KMS-11 (cell line): Measurements from ENCODE around the gene CDKN1C.

Experiments used
- H2AFZ ChIP-seq: fragments of 200-600 bp; sonication (generic); 2 replicates; pipeline ENCODE4 v1.6.1; 2016; ENCODE audit warnings: antibody characterized with exemption, mixed run types, low read depth
- H3K27ac ChIP-seq: fragments of 200-600 bp; sonication (generic); 2 replicates; pipeline ENCODE4 v1.6.1; 2016; ENCODE audit warnings: mild to moderate bottlenecking, mixed run types
- H3K27me3 ChIP-seq: fragments of 200-600 bp; sonication (generic); 2 replicates; pipeline ENCODE4 v1.6.1; 2017; ENCODE audit warnings: mild to moderate bottlenecking, low read depth, mixed run types, moderate library complexity; ENCODE audit not compliant: insufficient read depth
- H3K36me3 ChIP-seq: fragments of 200-600 bp; sonication (generic); 2 replicates; pipeline ENCODE4 v1.6.1; 2017; ENCODE audit warnings: mild to moderate bottlenecking, mixed run types; ENCODE audit not compliant: insufficient read depth
- H3K4me1 ChIP-seq: fragments of 200-600 bp; sonication (generic); 2 replicates; pipeline ENCODE4 v1.6.1; 2016; ENCODE audit warnings: mild to moderate bottlenecking, low read depth, mixed run types; ENCODE audit not compliant: poor library complexity, severe bottlenecking
- H3K4me2 ChIP-seq: fragments of 200-600 bp; sonication (generic); 2 replicates; pipeline ENCODE4 v1.7.0; 2016; ENCODE audit warnings: mild to moderate bottlenecking, mixed run types
- H3K4me3 ChIP-seq: fragments of 200-600 bp; sonication (generic); IDR thresholded peaks from 2 replicates; pipeline ENCODE4 v1.6.1; 2017; ENCODE audit warnings: low read depth, low read length, mixed read lengths; ENCODE audit not compliant: insufficient read depth
- H3K79me2 ChIP-seq: fragments of 200-600 bp; sonication (generic); 2 replicates; pipeline ENCODE4 v1.6.1; 2016; ENCODE audit warnings: low read depth, mixed run types; ENCODE audit not compliant: insufficient read depth
- H3K9ac ChIP-seq: fragments of 200-600 bp; sonication (generic); 2 replicates; pipeline ENCODE4 v1.6.1; 2016; ENCODE audit warnings: mild to moderate bottlenecking, mixed run types
- H4K20me1 ChIP-seq: fragments of 200-600 bp; sonication (generic); 2 replicates; pipeline ENCODE4 v1.6.1; 2016; ENCODE audit warnings: mild to moderate bottlenecking, mixed run types; ENCODE audit not compliant: insufficient read depth
- CTCF ChIP-seq: fragments of 200-600 bp; sonication (generic); conservative IDR thresholded peaks from 2 replicates; pipeline ENCODE4 v1.6.1; 2017; ENCODE audit warnings: low read depth, mild to moderate bottlenecking, antibody characterized with exemption, low read length, moderate library complexity, mixed read lengths

Gene CDKN1C

DNA sequence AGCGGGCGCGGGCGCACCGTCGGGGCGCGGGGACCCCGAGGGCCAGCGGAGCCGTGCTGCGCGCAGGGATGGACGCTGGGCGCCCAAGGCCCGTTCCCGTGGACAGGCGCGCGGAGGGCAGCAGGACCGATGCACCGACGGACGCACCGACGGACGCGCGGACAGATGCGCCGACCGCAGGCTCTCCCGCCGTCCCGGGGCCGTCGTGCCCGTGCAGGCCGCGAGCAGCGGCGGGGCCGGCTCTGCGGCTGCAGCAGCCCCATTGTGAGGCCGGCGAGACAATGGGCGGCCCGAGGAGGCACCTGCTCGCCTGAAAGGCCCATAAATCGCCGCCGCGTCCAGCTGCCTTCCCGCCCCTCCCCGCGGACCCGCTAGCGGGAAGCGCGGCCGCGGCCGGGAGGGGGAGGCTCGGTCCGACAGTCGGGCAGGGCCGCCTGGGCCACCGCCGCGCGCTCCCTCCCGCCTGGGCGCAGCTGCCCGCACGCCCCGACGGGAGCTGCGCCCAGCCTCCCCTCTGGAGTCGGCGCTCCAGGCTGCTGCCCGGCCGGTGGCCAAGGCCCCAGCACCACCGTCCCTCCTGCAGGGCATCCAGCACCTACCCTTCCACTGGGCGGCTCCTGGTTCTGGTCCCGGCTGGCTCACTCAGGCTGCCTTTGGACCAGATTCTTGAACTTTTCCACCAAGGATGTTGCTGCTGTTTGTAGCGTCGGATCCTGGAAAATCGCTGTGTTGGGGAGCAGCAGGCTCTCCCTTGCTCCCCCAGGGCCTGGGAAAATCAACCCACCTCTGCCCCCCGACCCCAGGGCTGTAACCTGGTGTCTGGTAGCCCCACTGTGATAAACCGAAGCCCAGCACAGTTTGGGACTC lies 15.8 kb downstream of the CDKN1C start:
- Histone ChIP-seq H4K20me1 (no peaks in the 10 kb centered on the region), H2AFZ (no peak overlapping the region), H3K27me3 (no peaks in the 10 kb centered on the region), H3K4me1 (no peaks in the 10 kb centered on the region), H3K4me3 (no peak overlapping the region), H3K79me2 (no peaks in the 10 kb centered on the region), H3K9ac (no peak overlapping the region), H3K27ac (no peak overlapping the region), H3K4me2 (no peak overlapping the region), H3K36me3 (no peaks in the 10 kb centered on the region)
- no peak for TF ChIP-seq CTCF

DNA sequence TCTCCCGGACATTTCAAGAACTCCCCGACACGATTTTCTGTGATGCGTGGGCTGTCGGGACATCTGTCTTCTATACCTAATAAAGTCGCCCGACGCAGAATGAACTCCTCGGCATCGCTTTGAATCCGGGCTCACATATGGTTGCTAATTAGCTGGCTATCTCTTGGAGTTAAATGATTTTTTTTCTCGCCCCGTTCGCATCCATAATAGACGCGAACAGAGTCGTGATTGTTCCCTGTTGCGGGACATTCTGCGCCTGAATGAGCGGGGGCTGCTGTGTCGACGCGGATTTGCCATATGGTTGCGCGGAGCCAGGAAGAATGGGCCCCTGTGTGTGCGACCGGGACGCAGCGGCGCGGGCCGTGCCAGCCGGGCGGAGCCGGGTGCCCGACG lies 16.4 kb downstream of the CDKN1C start:
- no peak overlapping the region for H3K4me2 ChIP-seq
- H4K20me1 ChIP-seq: no peaks in the 10 kb centered on the region
- no peak for TF ChIP-seq CTCF
- H3K4me1 ChIP-seq: no peaks in the 10 kb centered on the region
- H3K36me3 ChIP-seq: no peaks in the 10 kb centered on the region
- H3K27ac ChIP-seq: no peak overlapping the region
- no peak overlapping the region for H2AFZ ChIP-seq
- H3K27me3 ChIP-seq: no peaks in the 10 kb centered on the region
- no peak overlapping the region for H3K9ac ChIP-seq
- H3K79me2 ChIP-seq: no peaks in the 10 kb centered on the region
- H3K4me3 ChIP-seq: no peak overlapping the region

DNA sequence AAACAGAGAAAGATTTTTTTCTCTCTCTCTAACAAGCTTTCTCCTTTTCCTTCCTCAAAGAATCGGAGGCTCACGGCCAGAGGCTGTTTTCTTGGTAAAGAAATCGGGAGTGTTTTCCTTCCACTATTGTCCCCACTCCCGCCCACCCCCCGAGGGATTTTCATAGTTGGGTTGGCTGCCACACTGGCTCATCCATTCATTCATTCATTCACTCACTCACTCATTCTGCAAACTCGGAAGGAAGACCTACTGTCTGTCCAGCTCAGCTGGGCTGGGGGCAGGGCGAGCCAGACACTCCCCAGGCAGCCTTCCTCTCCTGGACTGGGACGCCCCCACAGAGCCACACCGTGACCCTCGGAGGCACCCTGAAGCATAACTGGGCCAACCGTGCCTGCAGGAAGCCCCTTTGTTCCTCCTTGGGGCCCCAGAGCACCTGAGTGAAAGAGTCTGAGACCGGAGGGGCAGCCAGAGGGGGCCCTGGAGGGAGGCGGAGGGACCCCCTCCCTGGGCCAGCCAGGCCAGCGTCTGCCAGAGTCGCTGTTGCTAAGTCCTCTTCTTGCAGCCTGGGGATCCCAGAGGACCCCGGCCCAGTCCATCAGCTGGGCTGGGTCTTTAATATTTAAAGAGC lies 17.0 kb downstream of the CDKN1C start:
- Histone ChIP-seq H3K9ac (no peak overlapping the region), H3K79me2 (no peaks in the 10 kb centered on the region), H3K27me3 (no peaks in the 10 kb centered on the region; the same call in 1 of the 2 replicates), H3K27ac (no peak overlapping the region), H3K4me2 (no peak overlapping the region), H2AFZ (no peak overlapping the region), H3K4me1 (no peaks in the 10 kb centered on the region), H3K36me3 (no peaks in the 10 kb centered on the region), H4K20me1 (no peaks in the 10 kb centered on the region), H3K4me3 (no peak overlapping the region)
- TF ChIP-seq CTCF: no peak

- TF ChIP-seq CTCF: no peak
- H3K4me3 ChIP-seq: no peak overlapping the region
- H3K4me1 ChIP-seq: no peaks in the 10 kb centered on the region
- no peaks in the 10 kb centered on the region for H3K36me3 ChIP-seq
- no peak overlapping the region for H3K4me2 ChIP-seq
- no peaks in the 10 kb centered on the region; the same call in 1 of the 2 replicates for H3K27me3 ChIP-seq
- no peaks in the 10 kb centered on the region for H3K79me2 ChIP-seq
- no peak overlapping the region for H3K27ac ChIP-seq
- no peaks in the 10 kb centered on the region for H4K20me1 ChIP-seq
- H2AFZ ChIP-seq: no peak overlapping the region
- H3K9ac ChIP-seq: no peak overlapping the region
These were observed 17.7 kb downstream of the CDKN1C start for GRCh38 chr11:2867722-2868505.
